HepG2 (cell line): Measurements from ENCODE around the gene ANXA7. TPM values are rescaled to one million over a fixed set of nuclear protein-coding genes. Genes with fewer than 3 reads are reported as not detected.

Source experiments
- ATF1 ChIP-seq: IDR thresholded peaks from 2 replicates; pipeline ENCODE4 v1.6.1; 2016; ENCODE audit warnings: mild to moderate bottlenecking, control low read depth
- ELF4 ChIP-seq: sonication (generic); formaldehyde crosslinking; IDR thresholded peaks from 2 replicates; pipeline ENCODE4 v1.5.0; 2020; ENCODE audit warnings: missing genetic modification reagents, mild to moderate bottlenecking, moderate library complexity, borderline replicate concordance
- GFI1 ChIP-seq: sonication (generic); formaldehyde crosslinking; IDR thresholded peaks from 2 replicates; pipeline ENCODE4 v1.5.0; 2020; ENCODE audit warnings: missing genetic modification reagents, mild to moderate bottlenecking, borderline replicate concordance
- HDAC2 ChIP-seq: sonication (generic); formaldehyde crosslinking; IDR thresholded peaks from 2 replicates; pipeline ENCODE4 v1.4.0; 2020; ENCODE audit warnings: missing genetic modification reagents
- LRRFIP1 ChIP-seq: sonication (generic); formaldehyde crosslinking; conservative IDR thresholded peaks from 2 replicates; pipeline ENCODE4 v1.4.0; 2020; ENCODE audit warnings: missing genetic modification reagents
- MIER3 ChIP-seq: IDR thresholded peaks from 2 replicates; pipeline ENCODE4 v1.6.1; 2016; ENCODE audit warnings: missing compliant biosample characterization, borderline replicate concordance
- NBN ChIP-seq: fragments of 450-650 bp; conservative IDR thresholded peaks from 2 replicates; pipeline ENCODE4 v1.6.1; 2017
- NRL ChIP-seq: sonication (generic); formaldehyde crosslinking; IDR thresholded peaks from 2 replicates; pipeline ENCODE4 v1.5.0; 2020; ENCODE audit warnings: missing genetic modification reagents, mild to moderate bottlenecking, moderate library complexity, borderline replicate concordance
- PHB2 ChIP-seq: fragments of 450-650 bp; IDR thresholded peaks from 2 replicates; pipeline ENCODE4 v1.6.1; 2018; ENCODE audit not compliant: partially characterized antibody
- RARG ChIP-seq: sonication (generic); formaldehyde crosslinking; IDR thresholded peaks from 2 replicates; pipeline ENCODE4 v1.4.0; 2020; ENCODE audit warnings: low read depth, mild to moderate bottlenecking, missing genetic modification reagents
- RFX5 ChIP-seq: IDR thresholded peaks from 2 replicates; pipeline ENCODE4 v1.6.1; 2011; ENCODE audit warnings: low read depth, low read length, improper control_type of control experiment
- ZFP82 ChIP-seq: sonication (generic); formaldehyde crosslinking; IDR thresholded peaks from 2 replicates; pipeline ENCODE4 v1.5.1; 2020; ENCODE audit warnings: mild to moderate bottlenecking, missing genetic modification reagents, borderline replicate concordance
- ZNF264 ChIP-seq: sonication (generic); formaldehyde crosslinking; IDR thresholded peaks from 2 replicates; pipeline ENCODE4 v1.4.0; 2020; ENCODE audit warnings: missing genetic modification reagents
- ZNF30 ChIP-seq: sonication (generic); formaldehyde crosslinking; IDR thresholded peaks from 2 replicates; pipeline ENCODE4 v1.5.0; 2020; ENCODE audit warnings: mild to moderate bottlenecking, missing genetic modification reagents
- ZNF512B ChIP-seq: sonication (generic); formaldehyde crosslinking; IDR thresholded peaks from 2 replicates; pipeline ENCODE4 v1.5.1; 2020; ENCODE audit warnings: missing genetic modification reagents, mild to moderate bottlenecking, borderline replicate concordance
- ZNF839 ChIP-seq: sonication (generic); formaldehyde crosslinking; IDR thresholded peaks from 2 replicates; pipeline ENCODE4 v1.4.0; 2020; ENCODE audit warnings: missing genetic modification reagents, mild to moderate bottlenecking, borderline replicate concordance
- polyA plus RNA-seq, 8 experiments: library from polyadenylated mRNA; depleted of rRNA in 3 of 8; stranded (reverse) in 7 of 8; unstranded in 1 of 8; fragments of >200 nt; fragmentation: Illumina TruSeq in 4 of 8; extraction: Trizol in 4 of 8; gene quantifications; 2 replicates each; pipeline versions ENCODE4 v1.2.1 to v1.2.3, GENCODE V29; 2011 to 2016; ENCODE audit warnings: low read depth in 4 of 8, missing spikeins in 1 of 8, mixed read lengths in 1 of 8; ENCODE audit not compliant: insufficient read depth in 1 of 8
- total RNA-seq, 5 experiments: library from RNA; depleted of rRNA; stranded (reverse); fragments of >200 nt; fragmentation: Illumina TruSeq; extraction: Trizol; gene quantifications; 2 replicates each; pipeline ENCODE4 v1.2.3, GENCODE V29; 2016; ENCODE audit warnings: low read depth in 1 of 5
- TF ChIP-seq, protein P1 (sequence below): sonication (generic); formaldehyde crosslinking; IDR thresholded peaks from 2 replicates; pipeline ENCODE4 v1.9.0; 2021; ENCODE audit warnings: mild to moderate bottlenecking, missing genetic modification reagents
- TF ChIP-seq, protein P2 (sequence below): sonication (generic); formaldehyde crosslinking; IDR thresholded peaks from 2 replicates; pipeline ENCODE4 v1.8.1; 2023; ENCODE audit warnings: mild to moderate bottlenecking, missing genetic modification reagents

ANXA7 gene
- total and polyA plus RNA-seq, 2 of the 13 experiments (the other 11 are each of a cell fraction or from before 2014, with no cell fraction given) = 54.8 to 89.0 TPM

GRCh38 chr10:73413108-73413527 lies 740 bp downstream of the ANXA7 start (continued):
- TF ChIP-seq GFI1 (CRISPR knock-in tag) (peak; percentile 83; the same call in 1 of the 2 replicates), ELF4 (CRISPR knock-in tag) (no peak), NRL (CRISPR knock-in tag) (no peak), RARG (no peak), NBN (no peak), ZNF512B (CRISPR knock-in tag) (no peak), ZNF264 (0 out of 2 replicates have a peak, but pooled peaks have one; percentile 15), PHB2 (no peak), ZNF30 (CRISPR knock-in tag) (no peak), ZFP82 (CRISPR knock-in tag) (no peak), HDAC2 (CRISPR knock-in tag) (no peak), ATF1 (CRISPR knock-in tag) (no peak), ZNF839 (CRISPR knock-in tag) (no peak), RFX5 (no peak), LRRFIP1 (CRISPR knock-in tag) (no peak), MIER3 (CRISPR knock-in tag) (no peak)
- TF ChIP-seq, protein P1, sequence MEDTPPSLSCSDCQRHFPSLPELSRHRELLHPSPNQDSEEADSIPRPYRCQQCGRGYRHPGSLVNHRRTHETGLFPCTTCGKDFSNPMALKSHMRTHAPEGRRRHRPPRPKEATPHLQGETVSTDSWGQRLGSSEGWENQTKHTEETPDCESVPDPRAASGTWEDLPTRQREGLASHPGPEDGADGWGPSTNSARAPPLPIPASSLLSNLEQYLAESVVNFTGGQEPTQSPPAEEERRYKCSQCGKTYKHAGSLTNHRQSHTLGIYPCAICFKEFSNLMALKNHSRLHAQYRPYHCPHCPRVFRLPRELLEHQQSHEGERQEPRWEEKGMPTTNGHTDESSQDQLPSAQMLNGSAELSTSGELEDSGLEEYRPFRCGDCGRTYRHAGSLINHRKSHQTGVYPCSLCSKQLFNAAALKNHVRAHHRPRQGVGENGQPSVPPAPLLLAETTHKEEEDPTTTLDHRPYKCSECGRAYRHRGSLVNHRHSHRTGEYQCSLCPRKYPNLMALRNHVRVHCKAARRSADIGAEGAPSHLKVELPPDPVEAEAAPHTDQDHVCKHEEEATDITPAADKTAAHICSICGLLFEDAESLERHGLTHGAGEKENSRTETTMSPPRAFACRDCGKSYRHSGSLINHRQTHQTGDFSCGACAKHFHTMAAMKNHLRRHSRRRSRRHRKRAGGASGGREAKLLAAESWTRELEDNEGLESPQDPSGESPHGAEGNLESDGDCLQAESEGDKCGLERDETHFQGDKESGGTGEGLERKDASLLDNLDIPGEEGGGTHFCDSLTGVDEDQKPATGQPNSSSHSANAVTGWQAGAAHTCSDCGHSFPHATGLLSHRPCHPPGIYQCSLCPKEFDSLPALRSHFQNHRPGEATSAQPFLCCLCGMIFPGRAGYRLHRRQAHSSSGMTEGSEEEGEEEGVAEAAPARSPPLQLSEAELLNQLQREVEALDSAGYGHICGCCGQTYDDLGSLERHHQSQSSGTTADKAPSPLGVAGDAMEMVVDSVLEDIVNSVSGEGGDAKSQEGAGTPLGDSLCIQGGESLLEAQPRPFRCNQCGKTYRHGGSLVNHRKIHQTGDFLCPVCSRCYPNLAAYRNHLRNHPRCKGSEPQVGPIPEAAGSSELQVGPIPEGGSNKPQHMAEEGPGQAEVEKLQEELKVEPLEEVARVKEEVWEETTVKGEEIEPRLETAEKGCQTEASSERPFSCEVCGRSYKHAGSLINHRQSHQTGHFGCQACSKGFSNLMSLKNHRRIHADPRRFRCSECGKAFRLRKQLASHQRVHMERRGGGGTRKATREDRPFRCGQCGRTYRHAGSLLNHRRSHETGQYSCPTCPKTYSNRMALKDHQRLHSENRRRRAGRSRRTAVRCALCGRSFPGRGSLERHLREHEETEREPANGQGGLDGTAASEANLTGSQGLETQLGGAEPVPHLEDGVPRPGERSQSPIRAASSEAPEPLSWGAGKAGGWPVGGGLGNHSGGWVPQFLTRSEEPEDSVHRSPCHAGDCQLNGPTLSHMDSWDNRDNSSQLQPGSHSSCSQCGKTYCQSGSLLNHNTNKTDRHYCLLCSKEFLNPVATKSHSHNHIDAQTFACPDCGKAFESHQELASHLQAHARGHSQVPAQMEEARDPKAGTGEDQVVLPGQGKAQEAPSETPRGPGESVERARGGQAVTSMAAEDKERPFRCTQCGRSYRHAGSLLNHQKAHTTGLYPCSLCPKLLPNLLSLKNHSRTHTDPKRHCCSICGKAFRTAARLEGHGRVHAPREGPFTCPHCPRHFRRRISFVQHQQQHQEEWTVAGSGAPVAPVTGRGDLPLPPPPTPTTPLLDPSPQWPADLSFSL (CRISPR knock-in tag) = no peak
- TF ChIP-seq, protein P2, sequence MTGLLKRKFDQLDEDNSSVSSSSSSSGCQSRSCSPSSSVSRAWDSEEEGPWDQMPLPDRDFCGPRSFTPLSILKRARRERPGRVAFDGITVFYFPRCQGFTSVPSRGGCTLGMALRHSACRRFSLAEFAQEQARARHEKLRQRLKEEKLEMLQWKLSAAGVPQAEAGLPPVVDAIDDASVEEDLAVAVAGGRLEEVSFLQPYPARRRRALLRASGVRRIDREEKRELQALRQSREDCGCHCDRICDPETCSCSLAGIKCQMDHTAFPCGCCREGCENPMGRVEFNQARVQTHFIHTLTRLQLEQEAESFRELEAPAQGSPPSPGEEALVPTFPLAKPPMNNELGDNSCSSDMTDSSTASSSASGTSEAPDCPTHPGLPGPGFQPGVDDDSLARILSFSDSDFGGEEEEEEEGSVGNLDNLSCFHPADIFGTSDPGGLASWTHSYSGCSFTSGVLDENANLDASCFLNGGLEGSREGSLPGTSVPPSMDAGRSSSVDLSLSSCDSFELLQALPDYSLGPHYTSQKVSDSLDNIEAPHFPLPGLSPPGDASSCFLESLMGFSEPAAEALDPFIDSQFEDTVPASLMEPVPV (CRISPR knock-in tag) = no peak
